HepG2 (cell line): ENCODE data around the gene SPACA9. TPM values are rescaled to one million over a fixed set of nuclear protein-coding genes. Genes with fewer than 3 reads are reported as not detected.

ENCODE experiments used
- ATAC-seq: fragments of 200-7000 bp; cut with Tn5 transposase; 3 replicates; pipeline ENCODE4 v1.9.1; 2020; ENCODE audit warnings: mild to moderate bottlenecking, moderate library complexity
- BruUV-seq: library from RNA; stranded (reverse); fragments of 400-500 nt; replicated peaks from 2 replicates; lab custom pipeline; 2021; lab: Mats Ljungman, UMichigan
- CTCF ChIA-PET: fragments of 300-600 bp; formaldehyde crosslinking; extraction: SDS; loops from one replicate; lab custom pipeline; 2021; ENCODE audit warnings: low total read pairs, inconsistent platforms, low intra/inter-chr PET ratio; lab: Yijun Ruan, JAX
- POLR2A ChIA-PET: fragments of 350-600 bp; sonication (Branson Sonifier 250); formaldehyde crosslinking; loops from one replicate; lab custom pipeline; 2020; ENCODE audit warnings: antibody characterized with exemption, inconsistent platforms; lab: Yijun Ruan, JAX
- DNase-seq: peaks from one replicate; pipeline ENCODE4 v3.0.0-alpha.2; 2015; ENCODE audit warnings: low spot score
- FAIRE-seq: peaks from 3 replicates; lab custom pipeline; 2011; peaks lifted over from hg19 to GRCh38; lab: Jason Lieb, UNC
- H2AFZ ChIP-seq: one replicate; pipeline ENCODE4 v1.6.1; 2011; ENCODE audit warnings: low read length, inconsistent platforms
- H3K27ac ChIP-seq: fragments of 300-600 bp; 3 replicates; pipeline ENCODE4 v1.8.0; 2011; ENCODE audit warnings: mixed run types, mild to moderate bottlenecking, mixed read lengths, low read length, inconsistent platforms; ENCODE audit not compliant: insufficient read depth; ENCODE audit errors: extremely low read length
- H3K27me3 ChIP-seq, 2 experiments: fragments of 200-600 bp in 1 of 2; 2 replicates in 1 of 2; 3 replicates in 1 of 2; pipeline versions ENCODE4 v1.6.0 to v1.8.0; 2011; ENCODE audit warnings: low read length in 2 of 2, mild to moderate bottlenecking in 2 of 2, moderate library complexity in 2 of 2, inconsistent platforms in 1 of 2; ENCODE audit not compliant: insufficient read depth in 2 of 2, control insufficient read depth in 1 of 2
- H3K36me3 ChIP-seq, 2 experiments: fragments of 200-600 bp in 1 of 2; replicated peaks in 1 of 2; 2 replicates in 1 of 2; 3 replicates in 1 of 2; pipeline versions ENCODE4 v1.5.1 to v1.8.0; 2011; ENCODE audit warnings: low read length in 2 of 2, inconsistent platforms in 1 of 2; ENCODE audit not compliant: insufficient read depth in 2 of 2, control insufficient read depth in 1 of 2
- H3K4me1 ChIP-seq: 2 replicates; pipeline ENCODE4 v1.5.1; 2012; ENCODE audit warnings: low read length, inconsistent platforms; ENCODE audit not compliant: insufficient read depth
- H3K4me2 ChIP-seq: 2 replicates; pipeline ENCODE4 v1.6.0; 2011; ENCODE audit warnings: low read depth, low read length, inconsistent platforms
- H3K4me3 ChIP-seq, 3 experiments: fragments of 200-600 bp in 1 of 3; sonication (generic), shearing (Covaris generic) in 1 of 3; replicated peaks in 1 of 3; 2 replicates each; pipeline ENCODE4 v1.5.1; 2011 to 2016; ENCODE audit warnings: low read length in 3 of 3, inconsistent platforms in 2 of 3, low read depth in 2 of 3, mild to moderate bottlenecking in 2 of 3, control low read depth in 1 of 3, mixed read lengths in 1 of 3; ENCODE audit not compliant: insufficient read depth in 1 of 3
- H3K79me2 ChIP-seq: one replicate; pipeline ENCODE4 v1.6.1; 2011; ENCODE audit warnings: low read length, inconsistent platforms; ENCODE audit not compliant: insufficient read depth
- H3K9ac ChIP-seq: 2 replicates; pipeline ENCODE4 v1.6.0; 2011; ENCODE audit warnings: mild to moderate bottlenecking, low read depth, low read length, inconsistent platforms; ENCODE audit not compliant: insufficient read depth
- H3K9me3 ChIP-seq: 2 replicates; pipeline ENCODE4 v1.5.1; 2012; ENCODE audit warnings: mild to moderate bottlenecking, low read length
- H4K20me1 ChIP-seq: 2 replicates; pipeline ENCODE4 v1.6.0; 2011; ENCODE audit warnings: inconsistent platforms, mild to moderate bottlenecking, low read length, moderate library complexity; ENCODE audit not compliant: insufficient read depth
- CENPT ChIP-seq: sonication (generic); formaldehyde crosslinking; IDR thresholded peaks from 2 replicates; pipeline ENCODE4 v1.8.0; 2022; ENCODE audit warnings: low read depth, mild to moderate bottlenecking, moderate library complexity, missing genetic modification reagents
- CTCF ChIP-seq: sonication (generic); formaldehyde crosslinking; IDR thresholded peaks from 2 replicates; pipeline ENCODE4 v1.5.0; 2020; ENCODE audit warnings: mild to moderate bottlenecking, missing genetic modification reagents, moderate library complexity
- PPARG ChIP-seq: conservative IDR thresholded peaks from 2 replicates; pipeline ENCODE4 v1.6.1; 2016; ENCODE audit warnings: missing biosample characterization, missing genetic modification reagents
- SNAPC2 ChIP-seq: sonication (generic); formaldehyde crosslinking; IDR thresholded peaks from 2 replicates; pipeline ENCODE4 v1.8.1; 2022; ENCODE audit warnings: mild to moderate bottlenecking, missing genetic modification reagents
- SOX13 ChIP-seq, 3 experiments: fragments of 450-650 bp in 1 of 3; sonication (generic) in 1 of 3; formaldehyde crosslinking in 1 of 3; IDR thresholded peaks in 2 of 3; conservative IDR thresholded peaks in 1 of 3; 2 replicates each; pipeline versions ENCODE4 v1.5.0 to v1.6.1; 2016 to 2020; ENCODE audit warnings: antibody characterized with exemption in 1 of 3, mild to moderate bottlenecking in 1 of 3, missing compliant biosample characterization in 1 of 3, missing genetic modification reagents in 1 of 3, moderate library complexity in 1 of 3
- TAF1 ChIP-seq: sonication (generic); formaldehyde crosslinking; IDR thresholded peaks from 2 replicates; pipeline ENCODE4 v1.4.0; 2020; ENCODE audit warnings: missing genetic modification reagents
- TOE1 ChIP-seq: sonication (generic); formaldehyde crosslinking; IDR thresholded peaks from 2 replicates; pipeline ENCODE4 v1.4.0; 2020; ENCODE audit warnings: mild to moderate bottlenecking, missing genetic modification reagents
- ZFP36L1 ChIP-seq: sonication (generic); formaldehyde crosslinking; IDR thresholded peaks from 2 replicates; pipeline ENCODE4 v1.8.0; 2022; ENCODE audit warnings: mild to moderate bottlenecking, missing genetic modification reagents, moderate library complexity
- ZNF407 ChIP-seq: sonication (generic); formaldehyde crosslinking; IDR thresholded peaks from one replicate; pipeline ENCODE4 v1.5.1; 2020; ENCODE audit warnings: mild to moderate bottlenecking, missing genetic modification reagents; ENCODE audit errors: not compliant biosample characterization
- ZNF772 ChIP-seq: sonication (generic); formaldehyde crosslinking; IDR thresholded peaks from 2 replicates; pipeline ENCODE4 v1.5.0; 2020; ENCODE audit warnings: mild to moderate bottlenecking, missing genetic modification reagents
- WGBS: methylation state at CpG from one replicate; pipeline ENCODE4 v1.1.6; 2017; ENCODE audit warnings: low lambda C conversion rate; 5-methylcytosine and 5-hydroxymethylcytosine counted together
- in situ Hi-C: cut with HindIII; loops from 2 replicates; pipeline ENCODE4 v1.10.0; 2017; ENCODE audit warnings: low pct_unique_long_range_greater_than_20kb; ENCODE audit not compliant: extremely low pct_ligation_motif_present
- intact Hi-C: fragments of 100-400 bp; cut with micrococcal nuclease; formaldehyde crosslinking; loops from one replicate; pipeline ENCODE4 v1.10.0; 2022; ENCODE audit not compliant: unreplicated experiment
- polyA plus RNA-seq, 8 experiments: library from polyadenylated mRNA; depleted of rRNA in 3 of 8; stranded (reverse) in 7 of 8; unstranded in 1 of 8; fragments of >200 nt; fragmentation: Illumina TruSeq in 4 of 8; extraction: Trizol in 4 of 8; gene quantifications; 2 replicates each; pipeline versions ENCODE4 v1.2.1 to v1.2.3, GENCODE V29; 2011 to 2016; ENCODE audit warnings: low read depth in 4 of 8, missing spikeins in 1 of 8, mixed read lengths in 1 of 8; ENCODE audit not compliant: insufficient read depth in 1 of 8
- total RNA-seq, 5 experiments: library from RNA; depleted of rRNA; stranded (reverse); fragments of >200 nt; fragmentation: Illumina TruSeq; extraction: Trizol; gene quantifications; 2 replicates each; pipeline ENCODE4 v1.2.3, GENCODE V29; 2016; ENCODE audit warnings: low read depth in 1 of 5
- TF ChIP-seq, protein P1 (sequence below): sonication (generic); formaldehyde crosslinking; IDR thresholded peaks from 2 replicates; pipeline ENCODE4 v1.4.0; 2020; ENCODE audit warnings: mild to moderate bottlenecking, missing genetic modification reagents

SPACA9 gene
- total and polyA plus RNA-seq, 2 of the 13 experiments (the other 11 are each of a cell fraction or from before 2014, with no cell fraction given): 0.15 to 0.38 TPM

GRCh38 chr9:132855904-132856303 is 22.8 kb upstream of the SPACA9 start:
- Histone ChIP-seq H3K9me3 (no peaks in the 10 kb centered on the region), H3K4me2 (no peak overlapping the region), H3K4me3 (no peak overlapping the region), H3K4me1 (peaks cover 11% of the 10 kb centered on the region), H3K27ac (no peak overlapping the region), H3K36me3 (no peaks in the 10 kb centered on the region), H3K9ac (no peak overlapping the region), H2AFZ (no peak overlapping the region), H4K20me1 (no peaks in the 10 kb centered on the region), H3K27me3 (peaks cover 0 to 7% of the 10 kb centered on the region in 2 experiments; a peak in 1 of 5 replicates), H3K79me2 (no peaks in the 10 kb centered on the region)
- CTCF ChIA-PET: no interaction called here
- no peak for DNase-seq
- BruUV-seq: no TSS peak
- no peak for ATAC-seq
- in situ Hi-C loops (no loop called here), intact Hi-C loops (no loop called here)
- FAIRE-seq: no peak
- POLR2A ChIA-PET: no interaction called here
- WGBS: 72% methylated on average over 2 of the region's 5 CpGs
- TF ChIP-seq ZNF407: no peak
- no peak for TF ChIP-seq CTCF (CRISPR knock-in tag)
- TF ChIP-seq SNAPC2 (CRISPR knock-in tag): no peak
- no peak for TF ChIP-seq ZNF772 (CRISPR knock-in tag)
- no peak for TF ChIP-seq ZFP36L1 (CRISPR knock-in tag)
- no peak for TF ChIP-seq CENPT (CRISPR knock-in tag)
- TF ChIP-seq TOE1 (CRISPR knock-in tag): no peak
- TF ChIP-seq SOX13 (IDR thresholded peaks at IDR 0.05): no peak
- no peak for TF ChIP-seq SOX13 (CRISPR knock-in tag; conservative IDR thresholded peaks at IDR 0.05 in 1 of 2, IDR thresholded peaks at IDR 0.05 in 1 of 2)
- TF ChIP-seq TAF1: no peak
- no peak for TF ChIP-seq PPARG
- TF ChIP-seq, protein P1, sequence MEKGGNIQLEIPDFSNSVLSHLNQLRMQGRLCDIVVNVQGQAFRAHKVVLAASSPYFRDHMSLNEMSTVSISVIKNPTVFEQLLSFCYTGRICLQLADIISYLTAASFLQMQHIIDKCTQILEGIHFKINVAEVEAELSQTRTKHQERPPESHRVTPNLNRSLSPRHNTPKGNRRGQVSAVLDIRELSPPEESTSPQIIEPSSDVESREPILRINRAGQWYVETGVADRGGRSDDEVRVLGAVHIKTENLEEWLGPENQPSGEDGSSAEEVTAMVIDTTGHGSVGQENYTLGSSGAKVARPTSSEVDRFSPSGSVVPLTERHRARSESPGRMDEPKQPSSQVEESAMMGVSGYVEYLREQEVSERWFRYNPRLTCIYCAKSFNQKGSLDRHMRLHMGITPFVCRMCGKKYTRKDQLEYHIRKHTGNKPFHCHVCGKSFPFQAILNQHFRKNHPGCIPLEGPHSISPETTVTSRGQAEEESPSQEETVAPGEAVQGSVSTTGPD (CRISPR knock-in tag): no peak
